Measurements from ENCODE around the gene SCRG1.

Gene SCRG1

DNA sequence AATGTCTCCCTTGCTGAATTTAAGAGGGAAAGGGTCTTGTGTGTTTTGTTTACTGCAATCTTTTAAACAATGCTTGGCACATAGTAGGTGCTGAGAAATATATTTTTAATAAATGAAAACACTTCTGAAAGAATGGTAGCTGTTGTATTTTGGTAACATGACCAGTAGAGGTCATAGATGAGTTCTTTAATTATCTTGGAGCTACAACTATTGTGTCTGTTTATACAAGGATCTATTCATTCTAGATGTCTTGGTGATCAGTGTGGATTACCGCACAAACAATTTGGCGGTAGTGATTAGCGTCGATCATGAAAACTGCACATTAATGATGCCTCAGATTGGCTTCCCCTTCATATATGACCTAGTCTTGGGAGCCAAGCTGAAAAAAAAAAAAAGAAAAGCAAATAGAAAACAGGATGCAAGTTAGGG is 21.4 kb upstream of the SCRG1 start:
- Mint-ChIP-seq H3K9me3 (no peaks in the 10 kb centered on the region), H3K27me3 (no peaks in the 10 kb centered on the region), H3K27ac (no peak overlapping the region), H3K4me1 (no peaks in the 10 kb centered on the region), H3K36me3 (peaks cover 2% of the 10 kb centered on the region), H3K4me3 (no peak overlapping the region)
- no peak for DNase-seq (ENCODE audit: low spot score in 2 of 2)
- no peak for ATAC-seq (ENCODE audit: low read depth)

DNA sequence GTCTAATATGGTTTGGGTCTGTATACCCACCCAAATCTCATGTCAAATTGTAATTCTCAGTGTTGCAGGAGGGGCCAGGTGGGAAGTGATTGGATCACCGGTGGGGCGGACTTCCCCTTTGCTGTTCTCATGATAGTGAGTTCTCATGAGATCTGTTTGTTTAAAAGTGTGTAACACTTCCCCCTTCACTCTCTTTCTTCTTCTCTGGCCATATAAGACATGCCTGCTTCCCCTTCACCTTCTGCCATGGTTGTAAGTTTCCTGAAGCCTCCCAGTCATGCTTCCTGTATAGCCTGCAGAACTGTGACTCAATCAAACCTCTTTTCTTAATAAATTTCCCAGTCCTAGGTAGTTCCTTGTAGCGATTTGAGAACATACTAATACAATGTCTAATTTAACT is 19.7 kb upstream of the SCRG1 start:
- Mint-ChIP-seq H3K4me1 (no peaks in the 10 kb centered on the region), H3K27ac (no peak overlapping the region), H3K9me3 (no peaks in the 10 kb centered on the region), H3K4me3 (no peak overlapping the region), H3K36me3 (peaks cover under 1% of the 10 kb centered on the region), H3K27me3 (no peaks in the 10 kb centered on the region)
- DNase-seq (ENCODE audit: low spot score in 2 of 2) (no peak), ATAC-seq (ENCODE audit: low read depth) (peak; percentile 27)

DNA sequence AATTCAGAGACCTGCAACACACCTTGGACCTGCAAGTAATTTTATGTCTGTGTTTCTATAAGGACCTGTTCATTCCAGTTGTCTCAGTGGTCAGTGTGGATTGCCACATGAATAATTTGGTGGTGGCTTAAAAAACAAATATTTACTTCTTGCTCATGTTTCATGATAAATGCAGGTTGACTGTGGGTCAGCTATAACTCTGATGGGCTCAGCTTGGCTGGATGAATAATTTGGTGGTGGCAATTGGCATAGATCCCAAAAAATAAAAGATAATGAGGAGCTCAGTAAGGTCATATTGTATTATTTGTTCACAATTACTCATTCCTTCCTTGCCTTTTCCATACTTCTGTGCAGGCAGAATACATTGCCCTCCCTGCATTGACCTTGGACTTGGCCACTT is 18.9 kb upstream of the SCRG1 start:
- Mint-ChIP-seq H3K4me1 (no peaks in the 10 kb centered on the region), H3K36me3 (no peaks in the 10 kb centered on the region), H3K27me3 (no peaks in the 10 kb centered on the region), H3K27ac (no peak overlapping the region), H3K4me3 (no peak overlapping the region), H3K9me3 (no peaks in the 10 kb centered on the region)
- no peak for DNase-seq (ENCODE audit: low spot score in 2 of 2)
- no peak for ATAC-seq (ENCODE audit: low read depth)

DNA sequence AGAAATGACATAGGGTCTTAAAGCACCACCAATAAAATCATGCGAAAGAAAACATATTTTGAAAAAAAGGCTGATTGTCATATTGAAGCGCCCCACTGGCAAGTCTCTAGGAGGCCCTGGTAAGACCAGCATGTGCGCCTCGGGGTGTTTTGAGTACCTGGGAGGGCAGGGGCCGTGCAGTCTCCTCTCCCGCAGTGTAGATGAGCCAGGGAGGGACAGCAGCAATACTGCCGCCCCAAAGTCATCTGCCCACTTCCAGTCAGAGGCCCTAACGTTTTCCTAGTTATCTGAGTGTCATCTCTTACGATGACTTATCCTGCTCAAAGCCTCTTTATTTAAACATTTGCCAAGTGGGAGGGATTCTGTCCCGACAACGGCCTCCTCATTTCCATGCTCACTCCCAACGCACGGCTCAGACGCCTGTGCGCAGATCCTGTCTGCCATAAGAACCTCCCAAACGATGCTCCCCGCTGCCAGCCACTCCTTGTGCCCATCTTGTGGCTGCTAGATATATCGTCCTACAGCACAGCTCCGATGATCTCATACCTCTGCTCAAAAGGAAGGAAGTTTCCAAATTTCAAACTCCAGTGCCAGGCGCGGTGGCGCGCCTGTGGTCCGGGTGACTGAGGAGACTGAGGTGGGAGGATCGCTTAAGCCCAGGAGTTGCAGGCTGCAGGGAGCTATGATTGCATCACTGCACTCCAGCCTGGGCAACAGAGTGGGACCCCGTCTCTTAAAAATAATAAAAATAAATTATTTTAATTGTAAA is 17.2 kb upstream of the SCRG1 start:
- Mint-ChIP-seq H3K4me1 (no peaks in the 10 kb centered on the region), H3K27ac (no peak overlapping the region), H3K36me3 (no peaks in the 10 kb centered on the region), H3K27me3 (no peaks in the 10 kb centered on the region), H3K4me3 (no peak overlapping the region), H3K9me3 (no peaks in the 10 kb centered on the region)
- ATAC-seq (ENCODE audit: low read depth), result no peak
- no peak for DNase-seq (ENCODE audit: low spot score in 2 of 2)

DNA sequence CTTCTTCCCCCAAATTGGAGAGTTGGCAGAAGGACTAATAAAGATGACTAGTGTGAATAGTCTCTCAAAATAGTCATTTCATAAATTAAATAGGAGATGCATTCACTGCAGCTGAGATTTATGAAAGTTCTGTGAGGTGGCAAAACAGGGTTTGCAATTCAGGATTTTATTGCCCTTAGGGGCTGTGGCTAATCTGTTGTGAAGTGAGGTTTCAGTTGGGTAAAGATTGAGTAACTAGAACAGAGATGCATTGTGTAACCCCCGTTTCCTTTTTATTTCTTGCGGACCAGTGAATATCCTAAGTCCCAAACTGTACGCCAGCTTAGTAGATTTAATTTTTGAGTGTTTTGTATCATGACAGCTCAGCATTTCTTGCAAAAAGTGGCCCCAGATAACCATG is 16.2 kb upstream of the SCRG1 start:
- Mint-ChIP-seq H3K36me3 (no peaks in the 10 kb centered on the region), H3K9me3 (no peaks in the 10 kb centered on the region), H3K4me3 (no peak overlapping the region), H3K4me1 (no peaks in the 10 kb centered on the region), H3K27me3 (no peaks in the 10 kb centered on the region), H3K27ac (no peak overlapping the region)
- no peak for DNase-seq (ENCODE audit: low spot score in 2 of 2)
- no peak for ATAC-seq (ENCODE audit: low read depth)

DNA sequence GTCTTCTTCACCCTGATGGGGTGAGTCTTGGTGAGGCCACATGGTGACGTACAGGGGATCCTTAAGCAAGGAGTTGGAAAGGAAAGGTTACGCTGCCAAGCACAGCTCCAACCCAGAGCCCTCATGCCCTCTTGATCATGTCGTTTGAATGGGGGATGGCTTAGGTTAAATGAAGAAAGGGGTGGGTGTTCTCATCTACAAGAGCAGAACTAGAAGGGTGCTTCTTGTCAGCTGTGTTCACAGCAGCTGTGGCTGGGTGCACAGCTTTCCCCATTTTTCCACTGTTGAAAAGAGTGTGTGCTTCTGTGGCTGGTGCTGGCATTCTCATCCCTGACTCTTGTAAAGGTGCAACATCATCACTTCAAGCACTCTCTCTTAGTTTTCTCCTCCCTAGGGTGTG is 15.5 kb upstream of the SCRG1 start:
- H3K9me3 Mint-ChIP-seq, result no peaks in the 10 kb centered on the region

DNA sequence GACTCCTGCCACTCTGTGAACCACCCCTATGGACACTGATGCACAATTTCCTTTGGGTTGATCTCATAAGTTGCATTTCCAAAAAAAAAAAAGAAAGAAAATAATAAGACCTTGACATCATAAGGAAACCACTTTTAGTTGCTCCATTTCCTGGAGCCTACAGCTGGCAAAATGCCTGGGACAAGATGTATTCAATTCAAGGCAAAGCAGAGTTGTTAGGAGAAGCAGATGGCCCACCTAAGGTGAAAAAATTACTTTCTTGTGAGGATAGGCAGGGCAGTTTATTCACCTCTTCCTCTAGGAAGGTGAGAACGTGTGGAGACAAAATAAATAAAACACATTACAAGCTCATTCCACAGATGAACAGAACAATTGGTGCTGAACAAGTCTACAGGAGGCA is 14.1 kb upstream of the SCRG1 start:
- H3K27ac Mint-ChIP-seq, result no peak overlapping the region
- H3K9me3 Mint-ChIP-seq, result no peaks in the 10 kb centered on the region
- no peaks in the 10 kb centered on the region for H3K36me3 Mint-ChIP-seq
- no peak overlapping the region for H3K4me3 Mint-ChIP-seq
- H3K4me1 Mint-ChIP-seq, result no peaks in the 10 kb centered on the region
- ATAC-seq (ENCODE audit: low read depth) (no peak), DNase-seq (ENCODE audit: low spot score in 2 of 2) (no peak)
- H3K27me3 Mint-ChIP-seq, result no peaks in the 10 kb centered on the region

More for the DNA sequence above, 15.5 kb upstream of the SCRG1 start:
- Mint-ChIP-seq H3K36me3 (no peaks in the 10 kb centered on the region), H3K27me3 (no peaks in the 10 kb centered on the region), H3K4me3 (no peak overlapping the region), H3K27ac (no peak overlapping the region), H3K4me1 (no peaks in the 10 kb centered on the region)
- ATAC-seq (ENCODE audit: low read depth), result no peak
- DNase-seq (ENCODE audit: low spot score in 2 of 2), result no peak

DNA sequence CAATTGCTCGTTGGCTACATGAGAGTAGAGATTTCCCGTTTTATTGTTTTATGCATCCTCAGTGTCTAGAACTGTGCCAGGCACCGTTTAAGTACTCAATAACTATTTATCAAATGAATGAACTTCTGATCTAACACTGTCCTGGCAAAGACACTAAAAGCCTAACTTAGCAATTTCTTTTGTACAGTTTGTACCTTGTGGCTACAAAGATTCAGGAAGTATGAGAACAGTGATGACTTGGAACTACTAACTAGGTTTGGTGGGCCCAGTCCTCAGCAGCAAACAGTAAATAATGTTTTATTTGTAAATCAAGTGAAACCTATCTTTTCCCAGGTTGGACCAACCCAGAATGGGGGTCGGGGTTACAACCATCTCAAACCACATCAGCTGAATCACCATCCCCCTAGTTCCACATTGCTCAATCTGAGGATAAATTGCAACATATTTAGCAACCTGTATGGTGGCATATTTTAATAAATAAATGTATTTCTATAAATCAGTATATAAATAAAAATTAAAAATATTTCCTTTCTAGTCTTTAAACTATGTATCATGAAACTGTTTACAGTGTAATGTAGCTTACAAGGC is 12.3 kb upstream of the SCRG1 start:
- Mint-ChIP-seq H3K4me1 (no peaks in the 10 kb centered on the region), H3K27ac (no peak overlapping the region), H3K9me3 (no peaks in the 10 kb centered on the region), H3K4me3 (no peak overlapping the region), H3K27me3 (no peaks in the 10 kb centered on the region), H3K36me3 (no peaks in the 10 kb centered on the region)
- DNase-seq (ENCODE audit: low spot score in 2 of 2) (no peak), ATAC-seq (ENCODE audit: low read depth) (no peak)

DNA sequence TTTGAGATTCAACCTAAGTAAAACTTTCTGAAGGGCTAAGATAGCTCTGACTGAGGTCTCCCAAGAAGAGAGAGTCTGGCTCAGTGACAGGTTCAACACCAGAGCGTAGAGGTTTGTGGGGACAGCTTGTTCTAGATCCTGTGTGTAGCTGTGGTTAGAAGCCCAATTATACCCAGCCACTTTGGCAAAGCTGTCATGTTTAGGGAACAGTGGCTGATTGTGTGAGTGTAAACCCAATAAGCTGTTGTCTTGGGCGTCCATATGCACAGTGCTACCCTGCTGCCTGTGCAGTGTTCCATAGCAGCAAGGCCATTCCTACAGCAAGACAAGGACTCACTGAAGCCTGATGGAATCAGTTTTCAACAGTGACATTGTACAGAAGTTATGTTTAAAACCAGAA is 11.2 kb upstream of the SCRG1 start:
- Mint-ChIP-seq H3K27me3 (no peaks in the 10 kb centered on the region), H3K9me3 (no peaks in the 10 kb centered on the region), H3K4me3 (no peak overlapping the region), H3K27ac (no peak overlapping the region), H3K4me1 (no peaks in the 10 kb centered on the region), H3K36me3 (no peaks in the 10 kb centered on the region)
- ATAC-seq (ENCODE audit: low read depth) (no peak), DNase-seq (ENCODE audit: low spot score in 2 of 2) (no peak)

DNA sequence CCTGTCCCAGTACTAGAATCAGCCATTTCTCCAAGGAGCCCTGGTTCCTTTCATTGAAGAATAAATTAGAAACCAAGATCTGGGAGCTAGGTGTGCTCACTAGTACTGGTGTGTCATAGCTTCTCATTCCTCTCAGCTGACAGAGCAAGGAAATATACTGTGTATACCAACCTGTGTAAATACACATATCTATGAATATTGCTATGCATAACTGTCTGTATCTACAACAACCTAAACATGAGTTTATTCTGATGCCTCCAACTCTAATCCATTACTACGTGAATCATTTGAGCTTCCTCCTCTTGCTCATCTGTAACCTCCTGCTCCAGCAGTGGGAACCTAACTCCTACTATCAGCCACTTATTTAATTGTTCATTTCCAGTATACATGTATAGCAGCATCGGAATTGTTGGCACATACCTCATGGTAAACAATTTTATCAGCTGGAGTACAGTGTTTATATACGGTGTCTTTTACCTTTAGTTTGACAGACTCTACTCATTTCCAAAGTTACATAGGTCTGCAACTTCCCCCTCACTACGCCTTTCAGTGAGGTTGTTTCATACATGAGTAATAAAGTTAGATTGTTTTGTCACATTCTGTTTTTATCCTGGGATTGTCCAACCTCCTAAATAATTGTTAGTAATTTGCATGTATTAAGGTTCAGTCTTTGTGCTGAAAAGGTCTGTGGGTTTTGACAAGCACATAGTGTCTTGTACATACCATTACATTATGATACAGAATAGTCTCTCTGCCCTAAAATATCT is 7.1 kb upstream of the SCRG1 start:
- H3K4me1 Mint-ChIP-seq, result no peaks in the 10 kb centered on the region
- no peaks in the 10 kb centered on the region for H3K36me3 Mint-ChIP-seq
- no peak for ATAC-seq (ENCODE audit: low read depth)
- H3K4me3 Mint-ChIP-seq, result no peak overlapping the region
- DNase-seq (ENCODE audit: low spot score in 2 of 2), result no peak
- H3K27ac Mint-ChIP-seq, result no peak overlapping the region
- no peaks in the 10 kb centered on the region for H3K9me3 Mint-ChIP-seq
- H3K27me3 Mint-ChIP-seq, result no peaks in the 10 kb centered on the region

DNA sequence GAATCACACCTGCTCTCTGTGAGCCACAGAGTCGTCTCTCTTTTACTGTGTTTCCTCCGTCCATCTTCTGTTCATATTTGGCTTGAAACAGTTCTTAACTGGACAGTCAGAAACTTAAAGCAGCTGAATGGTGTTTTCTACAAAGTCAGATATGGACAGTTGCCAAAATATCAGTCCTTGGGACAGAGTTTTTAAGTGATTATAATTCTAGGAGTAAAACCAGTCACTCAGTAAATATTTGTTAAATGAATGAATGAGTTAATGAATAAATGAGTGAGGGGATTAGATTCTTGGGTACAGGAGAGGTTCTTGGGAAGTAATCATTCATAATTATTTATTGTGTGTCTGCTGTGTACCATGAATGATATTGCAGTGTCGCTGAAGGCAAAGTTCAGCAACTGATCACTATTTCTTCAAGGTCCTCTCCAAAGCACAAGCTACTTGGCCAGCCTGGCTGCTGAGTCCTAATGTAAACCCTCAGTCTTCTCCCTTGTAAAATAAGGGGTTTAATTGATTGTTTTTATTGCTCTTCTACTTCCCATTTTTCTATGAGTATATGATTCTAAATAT is 5.5 kb upstream of the SCRG1 start:
- no peaks in the 10 kb centered on the region for H3K36me3 Mint-ChIP-seq
- H3K4me1 Mint-ChIP-seq, result no peaks in the 10 kb centered on the region
- no peaks in the 10 kb centered on the region for H3K27me3 Mint-ChIP-seq
- DNase-seq (ENCODE audit: low spot score in 2 of 2) (no peak), ATAC-seq (ENCODE audit: low read depth) (no peak)
- H3K27ac Mint-ChIP-seq, result no peak overlapping the region
- H3K9me3 Mint-ChIP-seq, result no peaks in the 10 kb centered on the region
- no peak overlapping the region for H3K4me3 Mint-ChIP-seq

DNA sequence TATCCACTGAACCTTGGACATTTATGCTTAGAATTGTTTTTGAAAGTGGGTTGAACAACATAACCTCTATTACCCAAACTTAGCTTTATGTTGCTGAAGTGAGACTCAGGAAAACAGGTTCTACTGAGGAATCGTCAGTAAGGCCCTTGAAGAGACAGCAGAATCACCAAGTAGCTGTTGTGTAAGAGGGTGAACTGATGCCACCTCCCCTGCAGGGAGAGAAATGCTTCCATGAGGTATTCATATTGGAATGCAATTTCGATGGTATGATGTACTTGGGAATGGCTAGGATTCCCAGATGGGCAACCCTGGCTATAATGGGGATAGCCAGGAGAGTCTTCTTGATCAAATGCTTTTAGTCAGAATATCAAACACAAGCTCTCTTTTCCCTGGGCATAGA is 4.1 kb upstream of the SCRG1 start:
- Mint-ChIP-seq H3K4me3 (no peak overlapping the region), H3K27ac (no peak overlapping the region), H3K9me3 (no peaks in the 10 kb centered on the region), H3K4me1 (no peaks in the 10 kb centered on the region), H3K36me3 (no peaks in the 10 kb centered on the region), H3K27me3 (no peaks in the 10 kb centered on the region)
- no peak for DNase-seq (ENCODE audit: low spot score in 2 of 2)
- no peak for ATAC-seq (ENCODE audit: low read depth)

DNA sequence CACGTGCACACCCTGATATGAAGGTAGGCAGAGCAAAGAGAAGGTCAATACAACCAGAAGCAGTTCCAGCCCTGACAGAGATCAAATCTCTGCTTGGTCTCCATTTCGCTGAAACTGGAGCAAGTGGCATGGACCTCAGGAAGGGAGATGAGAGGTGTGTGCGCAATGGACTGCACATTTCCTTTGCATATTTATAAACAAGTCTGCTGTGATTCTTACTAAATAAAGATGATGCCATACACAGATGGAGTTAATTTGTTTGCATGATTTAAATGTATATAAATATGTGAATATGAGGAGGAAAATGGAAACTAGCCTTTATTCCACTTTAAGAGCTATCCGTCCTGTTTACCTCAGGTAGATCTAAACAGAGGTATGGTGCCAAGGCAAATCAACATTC is 2.1 kb upstream of the SCRG1 start:
- H3K4me1 Mint-ChIP-seq, result no peaks in the 10 kb centered on the region
- no peaks in the 10 kb centered on the region for H3K36me3 Mint-ChIP-seq
- ATAC-seq (ENCODE audit: low read depth) (no peak), DNase-seq (ENCODE audit: low spot score in 2 of 2) (no peak)
- no peaks in the 10 kb centered on the region for H3K9me3 Mint-ChIP-seq
- H3K27me3 Mint-ChIP-seq, result no peaks in the 10 kb centered on the region
- no peak overlapping the region for H3K27ac Mint-ChIP-seq
- H3K4me3 Mint-ChIP-seq, result no peak overlapping the region

DNA sequence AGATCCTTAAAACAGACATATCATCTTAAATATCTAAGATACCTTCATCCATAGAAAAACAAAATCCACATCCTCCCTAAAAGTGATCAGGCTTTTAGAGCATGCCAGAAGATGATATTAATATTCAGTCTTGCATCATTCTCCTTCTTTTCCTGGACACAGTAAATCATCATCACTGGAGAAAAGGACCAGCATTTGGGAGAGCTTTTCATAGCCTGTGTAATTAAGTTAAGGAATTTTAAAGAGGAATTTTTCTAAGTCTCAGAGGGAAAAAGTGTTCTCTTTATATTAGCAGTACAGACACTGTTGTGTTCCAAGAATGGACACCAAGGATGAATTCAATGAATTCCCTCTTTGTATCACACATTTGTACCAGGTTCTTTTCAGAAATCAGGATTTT is 696 bp downstream of the SCRG1 start:
- Mint-ChIP-seq H3K4me1 (no peaks in the 10 kb centered on the region), H3K36me3 (peaks cover 2% of the 10 kb centered on the region), H3K9me3 (peaks cover 2% of the 10 kb centered on the region), H3K27me3 (peaks cover 2% of the 10 kb centered on the region), H3K4me3 (no peak overlapping the region), H3K27ac (no peak overlapping the region)
- no peak for DNase-seq (ENCODE audit: low spot score in 2 of 2)
- ATAC-seq (ENCODE audit: low read depth), result no peak

Data from memory B cell (primary cell).